ENCODE data around the gene TTYH3. TPM values are rescaled to one million over a fixed set of nuclear protein-coding genes. Genes with fewer than 3 reads are reported as not detected.

The TTYH3 gene
- total RNA-seq, 1 experiment from 2014 or later, result 122 TPM

DNA sequence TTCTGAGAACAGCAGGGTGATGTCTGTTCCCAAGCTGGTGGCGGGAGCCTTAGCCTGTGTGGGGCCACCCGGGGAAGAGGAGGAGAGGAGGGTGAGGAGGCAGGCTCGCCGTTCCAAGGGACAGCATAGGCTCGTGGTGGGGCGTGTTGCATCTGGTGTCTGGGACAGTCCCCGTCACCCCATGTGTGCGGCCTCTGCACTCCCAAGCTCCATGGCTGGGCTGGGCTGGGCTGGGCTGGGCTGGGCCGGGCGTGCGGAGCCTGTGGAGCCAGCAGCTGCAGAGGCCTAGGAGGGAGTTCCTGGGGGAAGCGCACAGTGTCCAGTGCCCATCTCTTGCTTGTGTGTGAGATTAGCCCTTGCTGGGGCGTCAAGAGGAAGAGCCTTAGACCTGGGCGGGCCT is 20.9 kb upstream of the TTYH3 start:
- H3K4me1 ChIP-seq (ENCODE audit: insufficient read depth, low read length), result peaks cover 2% of the 10 kb centered on the region; the same call in 1 of the 2 replicates
- no peak overlapping the region for H3K4me2 ChIP-seq (ENCODE audit: insufficient read depth, insufficient read length, low read length)
- no peak overlapping the region for H4K8ac ChIP-seq (replicated peaks; ENCODE audit: insufficient read length, low read depth, low read length)
- H4K91ac ChIP-seq (ENCODE audit: insufficient read length, low read depth, low read length), result no peak overlapping the region
- H3K14ac ChIP-seq (ENCODE audit: insufficient read depth, low read length), result no peak overlapping the region
- H4K5ac ChIP-seq (ENCODE audit: insufficient read length, low read depth, low read length), result no peak overlapping the region
- no peaks in the 10 kb centered on the region for H3K79me1 ChIP-seq (ENCODE audit: insufficient read depth, low read depth, low read length, poor library complexity, severe bottlenecking)
- H2BK120ac ChIP-seq (ENCODE audit: low read depth, low read length, poor library complexity, severe bottlenecking), result no peak overlapping the region
- WGBS (ENCODE audit: extremely low coverage, insufficient read length, low lambda C conversion rate), result no CpG with 5 or more reads among the region's 14 CpGs
- peaks cover 1% of the 10 kb centered on the region; the same call in 1 of the 2 replicates for H3K27me3 Mint-ChIP-seq (ENCODE audit: low read depth)
- no peak overlapping the region for H3K4me3 Mint-ChIP-seq
- H3K27ac ChIP-seq (ENCODE audit: insufficient read length, low read depth, low read length), result no peak overlapping the region
- peaks cover 2% of the 10 kb centered on the region for H4K20me1 ChIP-seq (ENCODE audit: control insufficient read depth, insufficient read depth, insufficient read length)
- H2AFZ ChIP-seq (ENCODE audit: low read length), result no peak overlapping the region
- H3K9me3 ChIP-seq (ENCODE audit: control insufficient read depth, low read depth, low read length), result no peaks in the 10 kb centered on the region
- TF ChIP-seq, protein P1, sequence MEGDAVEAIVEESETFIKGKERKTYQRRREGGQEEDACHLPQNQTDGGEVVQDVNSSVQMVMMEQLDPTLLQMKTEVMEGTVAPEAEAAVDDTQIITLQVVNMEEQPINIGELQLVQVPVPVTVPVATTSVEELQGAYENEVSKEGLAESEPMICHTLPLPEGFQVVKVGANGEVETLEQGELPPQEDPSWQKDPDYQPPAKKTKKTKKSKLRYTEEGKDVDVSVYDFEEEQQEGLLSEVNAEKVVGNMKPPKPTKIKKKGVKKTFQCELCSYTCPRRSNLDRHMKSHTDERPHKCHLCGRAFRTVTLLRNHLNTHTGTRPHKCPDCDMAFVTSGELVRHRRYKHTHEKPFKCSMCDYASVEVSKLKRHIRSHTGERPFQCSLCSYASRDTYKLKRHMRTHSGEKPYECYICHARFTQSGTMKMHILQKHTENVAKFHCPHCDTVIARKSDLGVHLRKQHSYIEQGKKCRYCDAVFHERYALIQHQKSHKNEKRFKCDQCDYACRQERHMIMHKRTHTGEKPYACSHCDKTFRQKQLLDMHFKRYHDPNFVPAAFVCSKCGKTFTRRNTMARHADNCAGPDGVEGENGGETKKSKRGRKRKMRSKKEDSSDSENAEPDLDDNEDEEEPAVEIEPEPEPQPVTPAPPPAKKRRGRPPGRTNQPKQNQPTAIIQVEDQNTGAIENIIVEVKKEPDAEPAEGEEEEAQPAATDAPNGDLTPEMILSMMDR (conservative IDR thresholded peaks at IDR 0.05), result no peak
- H3K27ac Mint-ChIP-seq, result peak overlapping the region; percentile 7 to 41 (median 33); a peak in 2 of 7 replicates
- no peak overlapping the region for H2AK5ac ChIP-seq (ENCODE audit: insufficient read length, low read length)
- H3K23me2 ChIP-seq (ENCODE audit: insufficient read length, low read depth, low read length, poor library complexity, severe bottlenecking), result no peaks in the 10 kb centered on the region
- H3K9me3 Mint-ChIP-seq, result no peaks in the 10 kb centered on the region
- no peak overlapping the region for H3K56ac ChIP-seq (ENCODE audit: insufficient read length, low read depth, low read length)
- no peak overlapping the region for H3K4ac ChIP-seq (ENCODE audit: low read depth, low read length)
- peaks cover 26 to 34% of the 10 kb centered on the region in 2 experiments for H3K4me1 Mint-ChIP-seq
- no peak overlapping the region for H3K18ac ChIP-seq (ENCODE audit: insufficient read length, low read depth, low read length)
- H3K36me3 Mint-ChIP-seq (ENCODE audit: insufficient read depth in 1 of 3, low read depth in 3 of 3), result no peaks in the 10 kb centered on the region; a peak in 1 of 7 replicates
- H3K9ac ChIP-seq (ENCODE audit: extremely low read depth, insufficient read length, low read length), result no peak overlapping the region
- H3K79me2 ChIP-seq (ENCODE audit: insufficient read depth, low read length), result no peaks in the 10 kb centered on the region
- H2BK12ac ChIP-seq (ENCODE audit: insufficient read length, low read depth, low read length), result no peak overlapping the region
- H2BK5ac ChIP-seq (ENCODE audit: insufficient read length, low read length), result no peak overlapping the region
- H3K27me3 ChIP-seq (ENCODE audit: insufficient read depth, low read length), result no peaks in the 10 kb centered on the region
- no peak overlapping the region for H2BK15ac ChIP-seq (ENCODE audit: low read depth, low read length)
- H2BK20ac ChIP-seq (ENCODE audit: low read depth, low read length, poor library complexity, severe bottlenecking), result no peak overlapping the region
- H3T11ph ChIP-seq (ENCODE audit: low read length), result no peak overlapping the region
- DNase-seq, result no peak
- no peak overlapping the region for H3K23ac ChIP-seq (ENCODE audit: insufficient read length, low read depth, low read length)
